Nephron progenitor cell (in vitro differentiated cells): ENCODE data around the gene SP100.
"Not testable (repeated sequence)": the region's sequence is repeated elsewhere in the genome, so short reads cannot be mapped to it uniquely, and the experiment has no call there.

Source experiments
- DNase-seq: peaks from one replicate; pipeline ENCODE4 v3.0.0; 2021
- H3K27ac Mint-ChIP-seq: 2 replicates; pipeline ENCODE4 v1.8.0; 2021; ENCODE audit warnings: mild to moderate bottlenecking, moderate library complexity, mixed read lengths
- H3K27me3 Mint-ChIP-seq: 2 replicates; pipeline ENCODE4 v1.8.0; 2021; ENCODE audit warnings: mild to moderate bottlenecking, low read depth, mixed read lengths; ENCODE audit not compliant: poor library complexity
- H3K36me3 Mint-ChIP-seq: 2 replicates; pipeline ENCODE4 v1.8.0; 2021; ENCODE audit warnings: low read depth, mixed read lengths
- H3K4me1 Mint-ChIP-seq: 2 replicates; pipeline ENCODE4 v1.8.0; 2021; ENCODE audit warnings: mixed read lengths
- H3K4me3 Mint-ChIP-seq: 2 replicates; pipeline ENCODE4 v1.8.0; 2021; ENCODE audit warnings: mild to moderate bottlenecking, moderate library complexity, mixed read lengths
- H3K9me3 Mint-ChIP-seq: 2 replicates; pipeline ENCODE4 v1.8.0; 2021; ENCODE audit warnings: mild to moderate bottlenecking, moderate library complexity, mixed read lengths
- CTCF ChIP-seq: fragments of 200-600 bp; sonication (generic); IDR thresholded peaks from 2 replicates; pipeline ENCODE4 v1.5.0; 2021; ENCODE audit warnings: antibody characterized with exemption

Gene SP100

GRCh38 chr2:230435431-230435830, 19.4 kb downstream of the SP100 start:
- no peak for DNase-seq
- no peaks in the 10 kb centered on the region for H3K36me3 Mint-ChIP-seq
- H3K4me3 Mint-ChIP-seq: no peak overlapping the region
- no peak overlapping the region for H3K27ac Mint-ChIP-seq
- peaks cover 12% of the 10 kb centered on the region for H3K27me3 Mint-ChIP-seq
- peaks cover 15% of the 10 kb centered on the region for H3K9me3 Mint-ChIP-seq
- TF ChIP-seq CTCF: no peak
- no peaks in the 10 kb centered on the region for H3K4me1 Mint-ChIP-seq

GRCh38 chr2:230439121-230439520, 23.1 kb downstream of the SP100 start:
- H3K27me3 Mint-ChIP-seq, H3K4me3 Mint-ChIP-seq, DNase-seq, H3K9me3 Mint-ChIP-seq, H3K4me1 Mint-ChIP-seq, H3K27ac Mint-ChIP-seq, H3K36me3 Mint-ChIP-seq: not testable (repeated sequence)

- TF ChIP-seq CTCF: no peak
- H3K27ac Mint-ChIP-seq: no peak overlapping the region
- peaks cover 5% of the 10 kb centered on the region for H3K27me3 Mint-ChIP-seq
- peaks cover 8% of the 10 kb centered on the region for H3K9me3 Mint-ChIP-seq
- no peak overlapping the region for H3K4me3 Mint-ChIP-seq
- no peaks in the 10 kb centered on the region for H3K36me3 Mint-ChIP-seq
- no peaks in the 10 kb centered on the region for H3K4me1 Mint-ChIP-seq
- no peak for DNase-seq
Observed at GRCh38 chr2:230439590-230439989, 23.6 kb downstream of the SP100 start.

GRCh38 chr2:230441227-230441897, 25.4 kb downstream of the SP100 start:
- no peak overlapping the region for H3K27ac Mint-ChIP-seq
- H3K9me3 Mint-ChIP-seq: peaks cover 6% of the 10 kb centered on the region
- no peak overlapping the region for H3K4me3 Mint-ChIP-seq
- no peaks in the 10 kb centered on the region for H3K4me1 Mint-ChIP-seq
- DNase-seq: no peak
- H3K27me3 Mint-ChIP-seq: peaks cover 5% of the 10 kb centered on the region
- no peaks in the 10 kb centered on the region for H3K36me3 Mint-ChIP-seq
- TF ChIP-seq CTCF: no peak

GRCh38 chr2:230443541-230443940, 27.5 kb downstream of the SP100 start:
- no peak overlapping the region for H3K27ac Mint-ChIP-seq
- no peaks in the 10 kb centered on the region for H3K36me3 Mint-ChIP-seq
- DNase-seq: no peak
- no peak for TF ChIP-seq CTCF
- H3K4me1 Mint-ChIP-seq: no peaks in the 10 kb centered on the region
- peaks cover 5% of the 10 kb centered on the region for H3K27me3 Mint-ChIP-seq
- H3K9me3 Mint-ChIP-seq: no peaks in the 10 kb centered on the region
- H3K4me3 Mint-ChIP-seq: no peak overlapping the region

GRCh38 chr2:230444832-230445231, 28.8 kb downstream of the SP100 start:
- TF ChIP-seq CTCF: no peak
- no peaks in the 10 kb centered on the region for H3K36me3 Mint-ChIP-seq

More at GRCh38 chr2:230444832-230445231, 28.8 kb downstream of the SP100 start:
- DNase-seq: no peak
- Mint-ChIP-seq H3K9me3 (no peaks in the 10 kb centered on the region), H3K27ac (no peak overlapping the region), H3K27me3 (no peaks in the 10 kb centered on the region), H3K4me3 (no peak overlapping the region), H3K4me1 (no peaks in the 10 kb centered on the region)
